Measurements from ENCODE around the gene CORO2A.
"Not testable (repeated sequence)": the region's sequence is repeated elsewhere in the genome, so short reads cannot be mapped to it uniquely, and the experiment has no call there.

Gene CORO2A

GRCh38 chr9:98130576-98131228 is 61.7 kb downstream of the CORO2A start:
- TF ChIP-seq EZH2 (IDR thresholded peaks at IDR 0.05; ENCODE audit: borderline replicate concordance, low read depth, low read length, severe bottlenecking) = no peak
- no peak for TF ChIP-seq CTCF (IDR thresholded peaks at IDR 0.05; ENCODE audit: borderline replicate concordance, extremely low read depth, low read length, poor library complexity, severe bottlenecking)

GRCh38 chr9:98130060-98130459 is 62.4 kb downstream of the CORO2A start:
- not testable (repeated sequence) for H3K27me3 ChIP-seq (ENCODE audit: insufficient read depth, low read length, poor library complexity); H3K4me3 ChIP-seq (ENCODE audit: low read depth in 1 of 2, low read length in 2 of 2); H3K4me1 ChIP-seq (ENCODE audit: insufficient read depth, low read length); H3K9ac ChIP-seq (ENCODE audit: low read depth, low read length); H3K27ac ChIP-seq (ENCODE audit: low read length); DNase-seq; H3K36me3 ChIP-seq (ENCODE audit: insufficient read depth, low read length); H4K20me1 ChIP-seq (ENCODE audit: insufficient read depth, low read length); H3K79me2 ChIP-seq (ENCODE audit: insufficient read depth, low read length); H3K9me3 ChIP-seq (ENCODE audit: insufficient read depth, low read length, severe bottlenecking); ATAC-seq (ENCODE audit: insufficient read depth, low read depth); H3K4me2 ChIP-seq (ENCODE audit: insufficient read depth, low read length); H2AFZ ChIP-seq (ENCODE audit: low read depth, low read length)

More at GRCh38 chr9:98130576-98131228, 61.7 kb downstream of the CORO2A start:
- Histone ChIP-seq H3K4me3 (ENCODE audit: low read depth in 1 of 2, low read length in 2 of 2) (no peak overlapping the region), H3K79me2 (ENCODE audit: insufficient read depth, low read length) (no peaks in the 10 kb centered on the region), H3K9ac (ENCODE audit: low read depth, low read length) (no peak overlapping the region), H3K9me3 (ENCODE audit: insufficient read depth, low read length, severe bottlenecking) (no peaks in the 10 kb centered on the region), H2AFZ (ENCODE audit: low read depth, low read length) (no peak overlapping the region), H3K36me3 (ENCODE audit: insufficient read depth, low read length) (no peaks in the 10 kb centered on the region), H3K4me2 (ENCODE audit: insufficient read depth, low read length) (no peak overlapping the region), H3K27ac (ENCODE audit: low read length) (no peak overlapping the region), H3K4me1 (ENCODE audit: insufficient read depth, low read length) (no peaks in the 10 kb centered on the region), H3K27me3 (ENCODE audit: insufficient read depth, low read length, poor library complexity) (no peaks in the 10 kb centered on the region), H4K20me1 (ENCODE audit: insufficient read depth, low read length) (no peaks in the 10 kb centered on the region)
- DNase-seq (no peak), ATAC-seq (ENCODE audit: insufficient read depth, low read depth) (no peak)

GRCh38 chr9:98129451-98129881 is 63.0 kb downstream of the CORO2A start:
- Histone ChIP-seq H3K4me1 (ENCODE audit: insufficient read depth, low read length) (no peaks in the 10 kb centered on the region), H3K9ac (ENCODE audit: low read depth, low read length) (no peak overlapping the region), H3K4me3 (ENCODE audit: low read depth in 1 of 2, low read length in 2 of 2) (no peak overlapping the region), H3K79me2 (ENCODE audit: insufficient read depth, low read length) (no peaks in the 10 kb centered on the region), H3K27ac (ENCODE audit: low read length) (no peak overlapping the region), H2AFZ (ENCODE audit: low read depth, low read length) (no peak overlapping the region), H4K20me1 (ENCODE audit: insufficient read depth, low read length) (no peaks in the 10 kb centered on the region), H3K36me3 (ENCODE audit: insufficient read depth, low read length) (no peaks in the 10 kb centered on the region), H3K27me3 (ENCODE audit: insufficient read depth, low read length, poor library complexity) (no peaks in the 10 kb centered on the region), H3K4me2 (ENCODE audit: insufficient read depth, low read length) (no peak overlapping the region), H3K9me3 (ENCODE audit: insufficient read depth, low read length, severe bottlenecking) (no peaks in the 10 kb centered on the region)
- ATAC-seq (ENCODE audit: insufficient read depth, low read depth) (peak; percentile 52), DNase-seq (no peak)
- TF ChIP-seq EZH2 (IDR thresholded peaks at IDR 0.05; ENCODE audit: borderline replicate concordance, low read depth, low read length, severe bottlenecking) = no peak
- no peak for TF ChIP-seq CTCF (IDR thresholded peaks at IDR 0.05; ENCODE audit: borderline replicate concordance, extremely low read depth, low read length, poor library complexity, severe bottlenecking)

GRCh38 chr9:98128316-98128715 is 64.1 kb downstream of the CORO2A start:
- no peaks in the 10 kb centered on the region for H3K4me1 ChIP-seq (ENCODE audit: insufficient read depth, low read length)

More at GRCh38 chr9:98128316-98128715, 64.1 kb downstream of the CORO2A start:
- H2AFZ ChIP-seq (ENCODE audit: low read depth, low read length) = no peak overlapping the region
- H3K79me2 ChIP-seq (ENCODE audit: insufficient read depth, low read length) = no peaks in the 10 kb centered on the region
- no peaks in the 10 kb centered on the region for H3K9me3 ChIP-seq (ENCODE audit: insufficient read depth, low read length, severe bottlenecking)
- H3K4me3 ChIP-seq (ENCODE audit: low read depth in 1 of 2, low read length in 2 of 2) = no peak overlapping the region
- H3K9ac ChIP-seq (ENCODE audit: low read depth, low read length) = no peak overlapping the region
- H4K20me1 ChIP-seq (ENCODE audit: insufficient read depth, low read length) = no peaks in the 10 kb centered on the region
- no peaks in the 10 kb centered on the region for H3K36me3 ChIP-seq (ENCODE audit: insufficient read depth, low read length)
- ATAC-seq (ENCODE audit: insufficient read depth, low read depth) (no peak), DNase-seq (no peak)
- no peak for TF ChIP-seq EZH2 (IDR thresholded peaks at IDR 0.05; ENCODE audit: borderline replicate concordance, low read depth, low read length, severe bottlenecking)
- no peak overlapping the region for H3K4me2 ChIP-seq (ENCODE audit: insufficient read depth, low read length)
- H3K27ac ChIP-seq (ENCODE audit: low read length) = no peak overlapping the region
- no peaks in the 10 kb centered on the region for H3K27me3 ChIP-seq (ENCODE audit: insufficient read depth, low read length, poor library complexity)
